HEK293 (cell line): ENCODE data around the gene LHFPL6.

Experiments used
- CTCF ChIA-PET: fragments of 350-600 bp; formaldehyde crosslinking; extraction: SDS; loops from one replicate; lab custom pipeline; 2021; ENCODE audit warnings: antibody characterized with exemption; lab: Yijun Ruan, JAX
- POLR2A ChIA-PET: fragments of 300-600 bp; formaldehyde crosslinking; extraction: SDS; loops from one replicate; lab custom pipeline; 2020; ENCODE audit warnings: antibody characterized with exemption, inconsistent platforms; lab: Yijun Ruan, JAX
- H3K27ac ChIP-seq: fragments of 200-500 bp; sonication (Bioruptor generic); 2 replicates; pipeline ENCODE4 v1.5.1; 2014; ENCODE audit warnings: low read depth, low read length, control low read depth, inconsistent platforms; ENCODE audit errors: extremely low read depth
- H3K36me3 ChIP-seq, 2 experiments: fragments of 200-500 bp in 1 of 2; sonication (Bioruptor generic) in 1 of 2; 1 replicate in 1 of 2; 2 replicates in 1 of 2; pipeline ENCODE4 v1.5.1; 2014 to 2017; ENCODE audit warnings: inconsistent platforms in 2 of 2, low read length in 2 of 2; ENCODE audit not compliant: control insufficient read depth in 2 of 2, insufficient read depth in 1 of 2
- H3K4me1 ChIP-seq: fragments of 200-500 bp; sonication (Bioruptor generic); 2 replicates; pipeline ENCODE4 v1.5.1; 2014; ENCODE audit warnings: mild to moderate bottlenecking, low read length, inconsistent platforms; ENCODE audit not compliant: control insufficient read depth, insufficient read depth
- H3K4me3 ChIP-seq: 2 replicates; pipeline ENCODE4 v1.5.1; 2011; ENCODE audit warnings: low read depth, mild to moderate bottlenecking, control low read depth, low read length, moderate library complexity
- H3K9me3 ChIP-seq: fragments of 200-500 bp; sonication (Bioruptor generic); 2 replicates; pipeline ENCODE4 v1.5.1; 2014; ENCODE audit warnings: low read depth, low read length, inconsistent platforms; ENCODE audit not compliant: control insufficient read depth, insufficient read depth
- GLIS1 ChIP-seq: fragments of 450-650 bp; formaldehyde crosslinking; IDR thresholded peaks from 2 replicates; pipeline ENCODE4 v1.5.1; 2016; ENCODE audit warnings: missing biosample characterization, missing genetic modification characterization
- IKZF3 ChIP-seq: fragments of 450-650 bp; IDR thresholded peaks from 2 replicates; pipeline ENCODE4 v1.5.0; 2018; ENCODE audit warnings: missing biosample characterization, mild to moderate bottlenecking, missing genetic modification characterization, moderate library complexity
- KLF1 ChIP-seq: fragments of 450-650 bp; formaldehyde crosslinking; IDR thresholded peaks from 2 replicates; pipeline ENCODE4 v1.5.1; 2016; ENCODE audit warnings: missing biosample characterization, missing genetic modification characterization
- KLF10 ChIP-seq: fragments of 450-650 bp; IDR thresholded peaks from 2 replicates; pipeline ENCODE4 v1.5.1; 2018; ENCODE audit warnings: missing biosample characterization, mild to moderate bottlenecking, missing genetic modification characterization
- ZEB2 ChIP-seq: fragments of 450-650 bp; formaldehyde crosslinking; IDR thresholded peaks from 2 replicates; pipeline ENCODE4 v1.5.1; 2016; ENCODE audit warnings: missing biosample characterization, missing genetic modification characterization
- ZIC2 ChIP-seq: fragments of 450-650 bp; formaldehyde crosslinking; IDR thresholded peaks from 2 replicates; pipeline ENCODE4 v1.5.1; 2016; ENCODE audit warnings: missing biosample characterization, missing genetic modification characterization
- ZNF16 ChIP-seq: fragments of 450-650 bp; formaldehyde crosslinking; IDR thresholded peaks from 2 replicates; pipeline ENCODE4 v1.5.1; 2016; ENCODE audit warnings: low read depth, missing biosample characterization, missing genetic modification characterization
- ZNF501 ChIP-seq: fragments of 450-650 bp; formaldehyde crosslinking; IDR thresholded peaks from 2 replicates; pipeline ENCODE4 v1.5.1; 2016; ENCODE audit warnings: missing biosample characterization, missing genetic modification characterization
- ZNF529 ChIP-seq: fragments of 450-650 bp; formaldehyde crosslinking; IDR thresholded peaks from 2 replicates; pipeline ENCODE4 v1.5.1; 2017; ENCODE audit warnings: missing genetic modification characterization, missing biosample characterization; ENCODE audit not compliant: insufficient replicate concordance
- ZNF561 ChIP-seq: fragments of 450-650 bp; IDR thresholded peaks from 2 replicates; pipeline ENCODE4 v1.5.1; 2018; ENCODE audit warnings: missing biosample characterization, missing genetic modification characterization, borderline replicate concordance
- ZNF585B ChIP-seq: fragments of 450-650 bp; formaldehyde crosslinking; IDR thresholded peaks from 2 replicates; pipeline ENCODE4 v1.5.1; 2016; ENCODE audit warnings: missing biosample characterization, missing genetic modification characterization
- ZNF621 ChIP-seq: fragments of 450-650 bp; formaldehyde crosslinking; IDR thresholded peaks from 2 replicates; pipeline ENCODE4 v1.5.1; 2017; ENCODE audit warnings: missing biosample characterization, missing genetic modification characterization
- ZNF626 ChIP-seq: fragments of 450-650 bp; sonication (Bioruptor Pico); formaldehyde crosslinking; IDR thresholded peaks from 2 replicates; pipeline ENCODE4 v1.5.1; 2018; ENCODE audit warnings: missing biosample characterization, missing genetic modification characterization, inconsistent platforms
- ZNF677 ChIP-seq: fragments of 450-650 bp; IDR thresholded peaks from 2 replicates; pipeline ENCODE4 v1.5.0; 2018; ENCODE audit warnings: missing biosample characterization, mild to moderate bottlenecking, missing genetic modification characterization, moderate library complexity
- TF ChIP-seq, protein P1 (sequence below): fragments of 450-650 bp; formaldehyde crosslinking; IDR thresholded peaks from 2 replicates; pipeline ENCODE4 v1.5.1; 2016; ENCODE audit warnings: missing biosample characterization, missing genetic modification characterization
- TF ChIP-seq, protein P2 (sequence below): fragments of 450-650 bp; formaldehyde crosslinking; IDR thresholded peaks from 2 replicates; pipeline ENCODE4 v1.5.1; 2016; ENCODE audit warnings: missing biosample characterization, missing genetic modification characterization

LHFPL6 gene

DNA sequence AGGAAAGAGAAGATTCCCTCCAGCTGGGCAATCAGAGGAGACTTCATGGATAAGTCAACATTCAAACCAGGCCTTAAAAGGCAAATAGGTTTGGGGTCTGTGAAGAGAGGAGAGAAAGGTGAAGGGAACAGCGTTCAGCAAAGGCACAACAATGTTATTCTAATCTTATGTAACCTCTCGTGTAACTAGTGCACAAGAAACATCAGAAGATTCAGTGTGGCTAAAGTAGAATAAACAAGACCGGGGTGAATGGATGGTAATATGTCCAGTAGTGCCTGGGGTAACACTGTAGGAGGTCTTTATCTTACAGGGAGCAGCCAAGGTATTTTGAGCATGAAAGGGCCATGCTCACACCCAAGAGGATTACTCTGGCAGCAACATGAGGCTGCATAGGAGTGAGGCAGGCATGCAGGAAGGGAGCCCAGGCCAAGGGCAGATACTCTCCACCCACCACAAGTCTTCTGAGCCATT, 24.1 kb downstream of the LHFPL6 start (continued):
- TF ChIP-seq, protein P1, sequence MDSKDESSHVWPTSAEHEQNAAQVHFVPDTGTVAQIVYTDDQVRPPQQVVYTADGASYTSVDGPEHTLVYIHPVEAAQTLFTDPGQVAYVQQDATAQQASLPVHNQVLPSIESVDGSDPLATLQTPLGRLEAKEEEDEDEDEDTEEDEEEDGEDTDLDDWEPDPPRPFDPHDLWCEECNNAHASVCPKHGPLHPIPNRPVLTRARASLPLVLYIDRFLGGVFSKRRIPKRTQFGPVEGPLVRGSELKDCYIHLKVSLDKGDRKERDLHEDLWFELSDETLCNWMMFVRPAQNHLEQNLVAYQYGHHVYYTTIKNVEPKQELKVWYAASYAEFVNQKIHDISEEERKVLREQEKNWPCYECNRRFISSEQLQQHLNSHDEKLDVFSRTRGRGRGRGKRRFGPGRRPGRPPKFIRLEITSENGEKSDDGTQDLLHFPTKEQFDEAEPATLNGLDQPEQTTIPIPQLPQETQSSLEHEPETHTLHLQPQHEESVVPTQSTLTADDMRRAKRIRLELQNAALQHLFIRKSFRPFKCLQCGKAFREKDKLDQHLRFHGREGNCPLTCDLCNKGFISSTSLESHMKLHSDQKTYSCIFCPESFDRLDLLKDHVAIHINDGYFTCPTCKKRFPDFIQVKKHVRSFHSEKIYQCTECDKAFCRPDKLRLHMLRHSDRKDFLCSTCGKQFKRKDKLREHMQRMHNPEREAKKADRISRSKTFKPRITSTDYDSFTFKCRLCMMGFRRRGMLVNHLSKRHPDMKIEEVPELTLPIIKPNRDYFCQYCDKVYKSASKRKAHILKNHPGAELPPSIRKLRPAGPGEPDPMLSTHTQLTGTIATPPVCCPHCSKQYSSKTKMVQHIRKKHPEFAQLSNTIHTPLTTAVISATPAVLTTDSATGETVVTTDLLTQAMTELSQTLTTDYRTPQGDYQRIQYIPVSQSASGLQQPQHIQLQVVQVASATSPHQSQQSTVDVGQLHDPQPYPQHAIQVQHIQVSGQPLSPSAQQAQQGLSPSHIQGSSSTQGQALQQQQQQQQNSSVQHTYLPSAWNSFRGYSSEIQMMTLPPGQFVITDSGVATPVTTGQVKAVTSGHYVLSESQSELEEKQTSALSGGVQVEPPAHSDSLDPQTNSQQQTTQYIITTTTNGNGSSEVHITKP (tag by site-specific recombination), result no peak
- peak; percentile 55 for TF ChIP-seq ZIC2
- no peak for TF ChIP-seq ZNF621
- no peak for TF ChIP-seq KLF1 (tag by site-specific recombination)
- TF ChIP-seq GLIS1, result peak; percentile 86
- no peak for TF ChIP-seq ZNF501 (tag by site-specific recombination)
- TF ChIP-seq ZNF16 (tag by site-specific recombination), result no peak
- TF ChIP-seq, all 188 proteins: peak for 7

DNA sequence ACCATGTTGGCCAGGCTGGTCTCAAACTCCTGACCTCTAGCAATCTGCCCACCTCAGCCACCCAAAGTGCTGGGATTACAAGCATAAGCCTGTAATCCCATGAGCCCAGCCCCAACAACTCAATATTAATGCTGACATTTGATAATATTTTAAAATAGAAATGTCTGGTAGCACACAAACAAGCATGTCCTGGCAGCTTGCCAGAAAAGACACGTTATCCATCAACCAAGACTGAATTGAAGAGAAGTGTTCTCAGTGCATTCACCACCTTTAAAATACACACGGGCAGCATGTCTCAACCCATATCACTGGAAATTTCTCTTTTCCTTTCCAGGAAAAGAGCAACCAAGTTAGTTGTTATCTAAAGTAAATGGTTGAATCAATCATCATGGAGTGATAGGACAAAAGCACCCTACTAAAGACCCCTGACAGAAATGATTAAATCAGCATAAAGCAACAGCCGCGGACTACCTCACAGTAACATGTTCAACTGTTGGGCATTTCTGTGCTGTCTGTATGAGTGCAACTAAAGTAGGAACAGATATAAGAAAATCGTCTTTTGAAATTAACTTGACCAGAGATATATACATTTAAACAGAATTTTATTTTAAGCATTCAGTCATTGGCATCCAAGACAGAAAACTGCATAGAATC, 25.0 kb downstream of the LHFPL6 start:
- TF ChIP-seq KLF10 (0 out of 2 replicates have a peak, but pooled peaks have one; percentile 16), ZNF585B (no peak), ZNF529 (peak; percentile 54), IKZF3 (tag by site-specific recombination) (no peak)
- Histone ChIP-seq H3K4me1 (peaks cover 11% of the 10 kb centered on the region), H3K9me3 (no peaks in the 10 kb centered on the region), H3K36me3 (no peaks in the 10 kb centered on the region), H3K27ac (no peak overlapping the region), H3K4me3 (no peak overlapping the region)
- ChIA-PET POLR2A (no interaction called here), CTCF (no interaction called here)

DNA sequence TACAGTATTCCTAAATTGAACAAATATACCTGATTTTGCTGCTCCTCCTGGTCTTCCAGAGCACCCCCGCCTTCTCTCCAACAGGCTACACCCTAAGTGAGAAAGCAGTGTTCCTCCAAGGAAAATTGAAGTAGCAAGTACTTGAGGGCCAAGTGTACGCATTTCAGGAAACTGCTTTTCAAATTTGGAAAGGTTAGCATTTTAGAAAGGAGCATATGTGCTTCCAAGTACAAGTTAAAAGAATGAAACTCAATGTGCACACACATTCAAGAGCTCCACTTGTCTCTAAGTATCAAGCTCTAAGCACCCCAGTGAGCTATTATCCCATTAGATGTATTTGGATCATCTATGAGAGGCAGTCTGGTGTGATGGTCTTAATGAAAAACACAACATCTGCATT, 25.8 kb downstream of the LHFPL6 start:
- Histone ChIP-seq H3K27ac (no peak overlapping the region), H3K36me3 (no peaks in the 10 kb centered on the region), H3K4me3 (no peak overlapping the region), H3K4me1 (peaks cover 11% of the 10 kb centered on the region), H3K9me3 (no peaks in the 10 kb centered on the region)
- TF ChIP-seq ZNF626 (tag by site-specific recombination), result no peak
- no peak for TF ChIP-seq ZNF561 (tag by site-specific recombination)
- no peak for TF ChIP-seq ZNF677
- TF ChIP-seq ZEB2 (tag by site-specific recombination), result no peak
- TF ChIP-seq, protein P2, sequence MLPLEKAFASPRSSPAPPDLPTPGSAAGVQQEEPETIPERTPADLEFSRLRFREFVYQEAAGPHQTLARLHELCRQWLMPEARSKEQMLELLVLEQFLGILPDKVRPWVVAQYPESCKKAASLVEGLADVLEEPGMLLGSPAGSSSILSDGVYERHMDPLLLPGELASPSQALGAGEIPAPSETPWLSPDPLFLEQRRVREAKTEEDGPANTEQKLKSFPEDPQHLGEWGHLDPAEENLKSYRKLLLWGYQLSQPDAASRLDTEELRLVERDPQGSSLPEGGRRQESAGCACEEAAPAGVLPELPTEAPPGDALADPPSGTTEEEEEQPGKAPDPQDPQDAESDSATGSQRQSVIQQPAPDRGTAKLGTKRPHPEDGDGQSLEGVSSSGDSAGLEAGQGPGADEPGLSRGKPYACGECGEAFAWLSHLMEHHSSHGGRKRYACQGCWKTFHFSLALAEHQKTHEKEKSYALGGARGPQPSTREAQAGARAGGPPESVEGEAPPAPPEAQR, result no peak
- ChIA-PET POLR2A (no interaction called here), CTCF (no interaction called here)
